IMR-90 (cell line): ENCODE results near the gene UMOD. TPM values are rescaled to one million over a fixed set of nuclear protein-coding genes. Genes with fewer than 3 reads are reported as not detected.

Experiments used
- ATAC-seq: fragments of 200-7000 bp; cut with Tn5 transposase; 2 replicates; pipeline ENCODE4 v1.9.1; 2020; ENCODE audit warnings: low read depth, mild to moderate bottlenecking, moderate library complexity
- BruUV-seq: library from RNA; stranded (reverse); fragments of 400-500 nt; replicated peaks from 2 replicates; lab custom pipeline; 2021; lab: Mats Ljungman, UMichigan
- CTCF ChIA-PET: fragments of 300-600 bp; formaldehyde crosslinking; extraction: SDS; loops from one replicate; lab custom pipeline; 2021; ENCODE audit warnings: antibody characterized with exemption; lab: Yijun Ruan, JAX
- POLR2A ChIA-PET: fragments of 300-600 bp; sonication (Branson Sonifier 250); formaldehyde crosslinking; loops from one replicate; lab custom pipeline; 2022; ENCODE audit warnings: antibody characterized with exemption; ENCODE audit not compliant: unreplicated experiment; lab: Charles Lee
- DNase-seq: peaks from one replicate; pipeline ENCODE4 v3.0.0; 2013
- H2AFZ ChIP-seq: replicated peaks from 2 replicates; pipeline ENCODE3; 2013; ENCODE audit warnings: low read length, mild to moderate bottlenecking; ENCODE audit not compliant: poor library complexity
- H2AK5ac ChIP-seq: 2 replicates; pipeline ENCODE4 v1.6.1; 2013; ENCODE audit warnings: low read depth, low read length, inconsistent platforms
- H2AK9ac ChIP-seq: replicated peaks from 2 replicates; pipeline ENCODE3; 2013; ENCODE audit warnings: mild to moderate bottlenecking, low read depth, low read length, moderate library complexity; ENCODE audit not compliant: poor library complexity
- H2BK120ac ChIP-seq: 2 replicates; pipeline ENCODE4 v1.6.1; 2013; ENCODE audit warnings: low read depth, low read length, inconsistent platforms
- H2BK15ac ChIP-seq: 3 replicates; pipeline ENCODE4 v1.6.1; 2013; ENCODE audit warnings: low read depth, low read length, inconsistent platforms
- H2BK20ac ChIP-seq: 2 replicates; pipeline ENCODE4 v1.6.1; 2013; ENCODE audit warnings: low read depth, mild to moderate bottlenecking, inconsistent platforms, low read length, moderate library complexity
- H2BK5ac ChIP-seq: 2 replicates; pipeline ENCODE4 v1.6.1; 2013; ENCODE audit warnings: mild to moderate bottlenecking, low read depth, low read length, inconsistent platforms; ENCODE audit not compliant: poor library complexity, severe bottlenecking
- H3K14ac ChIP-seq: replicated peaks from 2 replicates; pipeline ENCODE4 v1.6.1; 2013; ENCODE audit warnings: low read depth, low read length, inconsistent platforms
- H3K18ac ChIP-seq: 2 replicates; pipeline ENCODE4 v1.6.1; 2013; ENCODE audit warnings: low read depth, low read length, control low read depth
- H3K23ac ChIP-seq: 2 replicates; pipeline ENCODE4 v1.6.1; 2013; ENCODE audit warnings: low read depth, low read length, inconsistent platforms
- H3K27ac ChIP-seq: 2 replicates; pipeline ENCODE4 v1.5.1; 2013; ENCODE audit warnings: mild to moderate bottlenecking, control low read depth, low read length; ENCODE audit not compliant: insufficient read depth
- H3K27me3 ChIP-seq: 2 replicates; pipeline ENCODE4 v1.6.1; 2013; ENCODE audit warnings: low read length; ENCODE audit not compliant: control insufficient read depth, insufficient read depth
- H3K36me3 ChIP-seq: 2 replicates; pipeline ENCODE4 v1.6.1; 2013; ENCODE audit warnings: low read length, mixed read lengths; ENCODE audit not compliant: control insufficient read depth, insufficient read depth
- H3K4ac ChIP-seq: 2 replicates; pipeline ENCODE4 v1.6.1; 2013; ENCODE audit warnings: low read depth, low read length, inconsistent platforms
- H3K4me1 ChIP-seq: 2 replicates; pipeline ENCODE4 v1.6.1; 2013; ENCODE audit warnings: low read length, mixed read lengths; ENCODE audit not compliant: control insufficient read depth, insufficient read depth
- H3K4me2 ChIP-seq: 2 replicates; pipeline ENCODE4 v1.6.1; 2013; ENCODE audit warnings: low read depth, mild to moderate bottlenecking, control low read depth, low read length, moderate library complexity
- H3K4me3 ChIP-seq: 2 replicates; pipeline ENCODE4 v1.5.1; 2013; ENCODE audit warnings: low read depth, mild to moderate bottlenecking, control low read depth, low read length, moderate library complexity; ENCODE audit not compliant: insufficient read depth
- H3K56ac ChIP-seq: 2 replicates; pipeline ENCODE4 v1.6.1; 2013; ENCODE audit warnings: low read length, inconsistent platforms; ENCODE audit not compliant: insufficient read depth; ENCODE audit errors: extremely low read depth
- H3K79me1 ChIP-seq, 2 experiments: 2 replicates each; pipeline ENCODE4 v1.6.1; 2013; ENCODE audit warnings: low read length in 2 of 2, inconsistent platforms in 1 of 2, low read depth in 1 of 2
- H3K9ac ChIP-seq: 2 replicates; pipeline ENCODE4 v1.6.1; 2013; ENCODE audit warnings: low read depth, low read length, control low read depth
- H3K9me1 ChIP-seq: 2 replicates; pipeline ENCODE4 v1.6.1; 2013; ENCODE audit warnings: low read length, inconsistent platforms; ENCODE audit not compliant: insufficient read depth
- H3K9me3 ChIP-seq: 2 replicates; pipeline ENCODE4 v1.6.1; 2013; ENCODE audit warnings: low read length; ENCODE audit not compliant: control insufficient read depth, insufficient read depth
- H4K20me1 ChIP-seq: 2 replicates; pipeline ENCODE4 v1.6.1; 2013; ENCODE audit warnings: low read length, inconsistent platforms; ENCODE audit not compliant: insufficient read depth
- H4K5ac ChIP-seq: 2 replicates; pipeline ENCODE4 v1.6.1; 2013; ENCODE audit warnings: mild to moderate bottlenecking, low read depth, low read length, control low read depth
- H4K8ac ChIP-seq, 2 experiments: 2 replicates each; pipeline ENCODE4 v1.6.1; 2013; ENCODE audit warnings: low read depth in 2 of 2, low read length in 2 of 2, control low read depth in 1 of 2, inconsistent platforms in 1 of 2
- H4K91ac ChIP-seq: 2 replicates; pipeline ENCODE4 v1.6.1; 2013; ENCODE audit warnings: low read depth, low read length, inconsistent platforms; ENCODE audit not compliant: insufficient read depth
- BHLHE40 ChIP-seq: fragments of 150-350 bp; IDR thresholded peaks from 2 replicates; pipeline ENCODE4 v1.6.1; 2016; ENCODE audit warnings: mild to moderate bottlenecking, low read depth, low read length
- CEBPB ChIP-seq: IDR thresholded peaks from 2 replicates; pipeline ENCODE4 v1.6.1; 2012; ENCODE audit warnings: low read depth, low read length, improper control_type of control experiment
- CHD1 ChIP-seq: IDR thresholded peaks from 2 replicates; pipeline ENCODE4 v1.6.1; 2012; ENCODE audit warnings: low read depth, low read length, improper control_type of control experiment
- CTCF ChIP-seq: conservative IDR thresholded peaks from 2 replicates; pipeline ENCODE4 v1.5.1; 2012; ENCODE audit warnings: mild to moderate bottlenecking, low read depth, low read length, improper control_type of control experiment
- ELK1 ChIP-seq: fragments of 150-350 bp; IDR thresholded peaks from 2 replicates; pipeline ENCODE4 v1.6.1; 2016; ENCODE audit warnings: low read depth, mild to moderate bottlenecking, low read length, moderate library complexity, borderline replicate concordance
- FOS ChIP-seq: fragments of 150-350 bp; IDR thresholded peaks from 2 replicates; pipeline ENCODE4 v1.6.1; 2016; ENCODE audit warnings: low read depth, low read length
- MAFK ChIP-seq: IDR thresholded peaks from 2 replicates; pipeline ENCODE4 v1.6.1; 2012; ENCODE audit warnings: low read depth, low read length, improper control_type of control experiment
- MAZ ChIP-seq: IDR thresholded peaks from 2 replicates; pipeline ENCODE4 v1.6.1; 2012; ENCODE audit warnings: low read depth, mild to moderate bottlenecking, low read length, improper control_type of control experiment, moderate library complexity, borderline replicate concordance
- MXI1 ChIP-seq: IDR thresholded peaks from 2 replicates; pipeline ENCODE4 v1.6.1; 2012; ENCODE audit warnings: low read depth, mild to moderate bottlenecking, low read length, moderate library complexity, borderline replicate concordance
- NFE2L2 ChIP-seq: fragments of 150-350 bp; IDR thresholded peaks from 2 replicates; pipeline ENCODE4 v1.6.1; 2016; ENCODE audit warnings: low read depth, mild to moderate bottlenecking, low read length
- POLR2A ChIP-seq: IDR thresholded peaks from 2 replicates; pipeline ENCODE4 v1.6.1; 2012; ENCODE audit warnings: mild to moderate bottlenecking, low read depth, low read length
- RAD21 ChIP-seq: IDR thresholded peaks from 2 replicates; pipeline ENCODE4 v1.6.1; 2012; ENCODE audit warnings: low read length, improper control_type of control experiment
- RCOR1 ChIP-seq: IDR thresholded peaks from 2 replicates; pipeline ENCODE4 v1.6.1; 2012; ENCODE audit warnings: mild to moderate bottlenecking, low read length, improper control_type of control experiment; ENCODE audit not compliant: insufficient replicate concordance
- RFX5 ChIP-seq: IDR thresholded peaks from 2 replicates; pipeline ENCODE4 v1.8.0; 2012; ENCODE audit warnings: low read depth, mild to moderate bottlenecking, low read length, moderate library complexity
- SMC3 ChIP-seq: fragments of 150-350 bp; IDR thresholded peaks from 2 replicates; pipeline ENCODE4 v1.6.1; 2016; ENCODE audit warnings: low read depth, mild to moderate bottlenecking, antibody characterized with exemption, low read length, moderate library complexity
- USF2 ChIP-seq: fragments of 150-350 bp; IDR thresholded peaks from 2 replicates; pipeline ENCODE4 v1.6.1; 2017; ENCODE audit warnings: mild to moderate bottlenecking, antibody characterized with exemption, low read length, low read depth
- WGBS, 2 experiments: methylation state at CpG; one replicate each; pipeline versions ENCODE4 v1.1.5 to v1.1.7; 2013; ENCODE audit warnings: missing lambda C conversion rate in 2 of 2; ENCODE audit not compliant: insufficient read length in 1 of 2; ENCODE audit errors: extremely low coverage in 2 of 2; 5-methylcytosine and 5-hydroxymethylcytosine counted together
- dilution Hi-C: fragments of 300-500 bp; cut with HindIII; formaldehyde crosslinking; loops from one replicate; pipeline ENCODE4 v1.14.3; 2018; ENCODE audit warnings: low sequenced_read_pairs; ENCODE audit not compliant: unreplicated experiment
- in situ Hi-C: fragments of 300-500 bp; cut with MboI; formaldehyde crosslinking; loops from 3 replicates; pipeline ENCODE4 v1.14.3; 2019; ENCODE audit warnings: low sequenced_read_pairs, inconsistent platforms, mixed read lengths
- intact Hi-C: fragments of 100-400 bp; cut with micrococcal nuclease; formaldehyde crosslinking; loops from 2 replicates; pipeline ENCODE4 v1.10.0; 2022
- polyA plus RNA-seq, 3 experiments: library from polyadenylated mRNA; depleted of rRNA; stranded (reverse); fragments of >200 nt; gene quantifications; 2 replicates each; pipeline ENCODE4 v1.2.3, GENCODE V29; 2012; ENCODE audit warnings: low replicate concordance in 1 of 3
- total RNA-seq: library from RNA; depleted of rRNA; stranded (reverse); fragments of >200 nt; gene quantifications from 2 replicates; pipeline ENCODE4 v1.2.3, GENCODE V29; 2012

Gene UMOD
- total and polyA plus RNA-seq, 2 of the 4 experiments (the other 2 are of a cell fraction), result not detected

DNA sequence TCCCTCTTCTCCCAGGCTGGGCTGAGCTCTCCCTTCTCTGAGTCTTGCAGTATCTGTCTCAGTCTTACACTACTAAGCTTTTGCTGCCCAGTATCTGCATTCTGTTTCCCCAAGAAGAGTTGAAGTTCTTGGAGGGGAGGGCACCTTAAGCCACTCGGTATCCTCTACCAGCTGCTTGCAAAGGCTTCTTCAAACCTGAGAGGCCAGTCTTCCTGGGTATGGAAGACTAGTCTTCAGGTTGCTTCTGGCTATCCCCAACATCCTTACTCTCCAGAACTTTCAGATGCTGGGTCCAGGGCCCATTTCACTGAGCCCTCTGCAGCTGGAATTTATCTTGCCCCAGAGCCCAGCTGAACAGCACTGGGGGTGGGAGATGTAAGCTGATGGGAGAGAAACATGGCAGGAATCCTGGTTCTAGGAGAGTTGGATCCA lies 45.3 kb downstream of the UMOD start:
- TF ChIP-seq CTCF (no peak), SMC3 (no peak), POLR2A (no peak), ELK1 (no peak), BHLHE40 (no peak), RFX5 (no peak), CEBPB (no peak), NFE2L2 (no peak), MAZ (no peak), MAFK (no peak), MXI1 (no peak), FOS (no peak), RAD21 (no peak), RCOR1 (no peak), CHD1 (no peak), USF2 (no peak)
- H3K79me1 ChIP-seq, result no peaks in the 10 kb centered on the region
- no peaks in the 10 kb centered on the region for H3K36me3 ChIP-seq
- H4K91ac ChIP-seq, result no peak overlapping the region
- DNase-seq (no peak), ATAC-seq (no peak)
- H2BK15ac ChIP-seq, result no peak overlapping the region
- no TSS peak for BruUV-seq
- no peaks in the 10 kb centered on the region for H4K20me1 ChIP-seq
- no peak overlapping the region for H2AFZ ChIP-seq
- no peak overlapping the region for H4K8ac ChIP-seq
- H2AK9ac ChIP-seq, result no peak overlapping the region
- no peak overlapping the region for H3K14ac ChIP-seq
- H3K4me3 ChIP-seq, result no peak overlapping the region
- no peak overlapping the region for H3K4ac ChIP-seq
- ChIA-PET CTCF (no interaction called here), POLR2A (no interaction called here)
- no peak overlapping the region for H3K9ac ChIP-seq
- dilution Hi-C loops, result no loop called here
- H3K9me3 ChIP-seq, result no peaks in the 10 kb centered on the region; the same call in 1 of the 2 replicates
- in situ Hi-C loops, result loop anchor here (10.0 kb wide), 1 partner anchor 402 kb away; no protein-coding TSS in a partner anchor
- H3K4me1 ChIP-seq, result no peaks in the 10 kb centered on the region
- H2BK20ac ChIP-seq, result no peak overlapping the region
- H3K23ac ChIP-seq, result no peak overlapping the region
- no CpG with 5 or more reads among the region's 1 CpG for WGBS, 2 experiments
- H4K5ac ChIP-seq, result no peak overlapping the region
- no peak overlapping the region for H2AK5ac ChIP-seq
- H2BK5ac ChIP-seq, result no peak overlapping the region
- H3K27me3 ChIP-seq, result no peaks in the 10 kb centered on the region
- H3K18ac ChIP-seq, result no peak overlapping the region
- intact Hi-C loops, result no loop called here
- H3K56ac ChIP-seq, result no peak overlapping the region
- no peaks in the 10 kb centered on the region for H3K9me1 ChIP-seq
- H3K27ac ChIP-seq, result no peak overlapping the region
- no peak overlapping the region for H3K4me2 ChIP-seq
- no peak overlapping the region for H2BK120ac ChIP-seq
